ENCODE data around the gene CMTM5.
"Not testable (repeated sequence)": the region's sequence is repeated elsewhere in the genome, so short reads cannot be mapped to it uniquely, and the experiment has no call there.

Gene CMTM5

GRCh38 chr14:23378612-23379220 is 1.9 kb downstream of the CMTM5 start:
- no peak for DNase-seq (ENCODE audit: low spot score)

- DNase-seq (ENCODE audit: low spot score): peak; percentile 59
These were observed 2.7 kb downstream of the CMTM5 start for GRCh38 chr14:23379366-23380196.

- DNase-seq (ENCODE audit: low spot score): no peak
These were observed 3.5 kb downstream of the CMTM5 start for GRCh38 chr14:23380197-23380914.

- no peak for DNase-seq (ENCODE audit: low spot score)
These were observed 4.1 kb downstream of the CMTM5 start for GRCh38 chr14:23380976-23381375.

- DNase-seq (ENCODE audit: low spot score): no peak
These were observed 5.0 kb downstream of the CMTM5 start for GRCh38 chr14:23381871-23382270.

- DNase-seq (ENCODE audit: low spot score): no peak
These were observed 5.4 kb downstream of the CMTM5 start for GRCh38 chr14:23382276-23382675.

- no peak for DNase-seq (ENCODE audit: low spot score)
These were observed 6.0 kb downstream of the CMTM5 start for GRCh38 chr14:23382731-23383440.

GRCh38 chr14:23384364-23385080 is 7.7 kb downstream of the CMTM5 start:
- DNase-seq (ENCODE audit: low spot score): no peak

- no peak for DNase-seq (ENCODE audit: low spot score)
These were observed 8.4 kb downstream of the CMTM5 start for GRCh38 chr14:23385244-23385641.

GRCh38 chr14:23385642-23386265 is 8.9 kb downstream of the CMTM5 start:
- DNase-seq (ENCODE audit: low spot score): no peak

- not testable (repeated sequence) for DNase-seq (ENCODE audit: low spot score)
These were observed 9.4 kb downstream of the CMTM5 start for GRCh38 chr14:23386266-23386657.

- DNase-seq (ENCODE audit: low spot score): no peak
These were observed 10.2 kb downstream of the CMTM5 start for GRCh38 chr14:23386999-23387398.

GRCh38 chr14:23387916-23388882 is 11.4 kb downstream of the CMTM5 start:
- no peak for DNase-seq (ENCODE audit: low spot score)

GRCh38 chr14:23388996-23389395 is 12.2 kb downstream of the CMTM5 start:
- no peak for DNase-seq (ENCODE audit: low spot score)

- no peak for DNase-seq (ENCODE audit: low spot score)
These were observed 12.6 kb downstream of the CMTM5 start for GRCh38 chr14:23389396-23389795.

GRCh38 chr14:23389871-23390270 is 13.0 kb downstream of the CMTM5 start:
- not testable (repeated sequence) for DNase-seq (ENCODE audit: low spot score)

GRCh38 chr14:23392613-23393012 is 15.8 kb downstream of the CMTM5 start:
- DNase-seq (ENCODE audit: low spot score): no peak

GRCh38 chr14:23396126-23396525 is 19.3 kb downstream of the CMTM5 start:
- DNase-seq (ENCODE audit: low spot score): no peak

- no peak for DNase-seq (ENCODE audit: low spot score)
These were observed 20.0 kb downstream of the CMTM5 start for GRCh38 chr14:23396781-23397407.
